Dedifferentiated amniotic fluid mesenchymal stem cell (primary cell): ENCODE measurements around the gene PRKCA.
"Not testable (repeated sequence)": the region's sequence is repeated elsewhere in the genome, so short reads cannot be mapped to it uniquely, and the experiment has no call there.

Source experiments
- DNase-seq: peaks from one replicate; pipeline ENCODE4 v3.0.0-alpha.2; 2016; ENCODE audit errors: extremely low spot score

Gene PRKCA

DNA sequence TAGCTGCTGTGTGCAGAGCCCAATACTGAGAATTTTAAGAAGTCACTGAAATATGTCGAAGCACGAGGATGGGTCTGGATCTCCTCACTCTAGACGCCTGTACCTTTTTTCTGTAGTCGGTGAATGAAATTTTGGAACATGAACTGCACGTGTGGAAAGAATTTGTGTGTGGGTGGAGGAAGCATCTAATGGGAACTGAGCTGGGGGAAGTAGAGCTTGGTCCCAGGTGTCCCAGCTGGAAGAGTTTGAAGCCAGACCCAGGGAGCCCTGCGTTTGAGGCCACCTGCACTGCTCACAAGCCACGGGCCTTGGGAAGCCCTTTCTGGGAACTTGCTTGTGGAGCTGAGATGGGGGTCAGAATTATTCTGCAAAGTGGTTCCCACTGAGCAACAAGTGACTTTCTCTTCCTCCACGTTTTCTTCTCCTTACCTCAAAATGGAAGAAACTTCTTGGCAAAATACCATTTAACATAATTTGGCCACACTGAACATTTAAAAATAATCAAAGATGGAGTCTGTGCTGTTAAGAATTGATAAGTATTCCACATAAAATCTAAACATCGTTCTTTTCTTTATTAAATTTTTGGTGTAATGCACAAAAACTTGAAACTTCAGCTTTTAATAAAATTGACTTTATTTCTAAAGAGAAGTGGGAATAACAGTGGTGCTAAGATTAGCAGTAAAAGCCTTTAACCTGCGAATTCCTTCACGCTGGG, 163.8 kb downstream of the PRKCA start:
- no peak for DNase-seq

DNA sequence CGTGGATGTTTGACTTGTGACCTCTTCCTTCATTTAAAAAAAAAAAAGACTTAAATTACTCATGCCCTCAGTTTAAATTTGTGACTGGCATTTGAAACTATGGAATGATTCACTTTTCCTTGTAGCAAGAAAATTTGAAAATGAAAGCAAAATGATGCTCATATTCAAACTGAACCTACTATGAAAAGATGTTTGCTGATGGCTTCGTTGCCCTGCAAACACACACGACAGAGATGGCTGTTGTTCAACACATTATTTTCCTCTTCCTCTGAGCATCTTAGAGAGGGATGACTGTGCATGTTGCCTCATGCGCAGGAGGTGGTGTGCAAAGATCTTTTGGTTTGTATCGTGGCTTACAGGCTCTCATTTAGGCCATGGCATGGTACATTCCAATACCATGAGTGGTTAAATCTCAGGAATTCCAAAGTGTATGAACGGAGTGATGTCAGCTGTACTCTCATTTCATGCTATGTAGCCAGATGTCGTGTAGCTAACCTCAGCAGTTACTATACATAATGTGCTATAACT, 164.5 kb downstream of the PRKCA start:
- peak; percentile 99 for DNase-seq

DNA sequence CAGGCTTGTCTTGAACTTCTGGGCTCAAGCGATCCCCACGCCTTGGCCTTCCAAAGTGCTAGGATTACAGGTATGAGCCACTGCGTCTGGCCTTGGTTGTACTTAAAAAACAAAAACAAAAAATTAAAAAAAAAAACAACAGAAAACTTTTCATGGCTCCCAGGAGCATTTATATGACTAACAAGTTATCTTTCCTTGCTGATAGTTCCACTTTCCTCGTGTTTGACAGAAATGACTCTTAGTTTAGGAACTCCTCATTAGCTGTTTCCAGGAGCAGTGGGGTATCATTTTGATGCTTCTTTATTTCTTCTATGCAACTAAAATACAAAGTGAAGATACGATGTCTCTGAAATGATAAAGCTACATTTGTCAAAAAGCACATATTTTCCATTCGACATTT, 165.4 kb downstream of the PRKCA start:
- no peak for DNase-seq

DNA sequence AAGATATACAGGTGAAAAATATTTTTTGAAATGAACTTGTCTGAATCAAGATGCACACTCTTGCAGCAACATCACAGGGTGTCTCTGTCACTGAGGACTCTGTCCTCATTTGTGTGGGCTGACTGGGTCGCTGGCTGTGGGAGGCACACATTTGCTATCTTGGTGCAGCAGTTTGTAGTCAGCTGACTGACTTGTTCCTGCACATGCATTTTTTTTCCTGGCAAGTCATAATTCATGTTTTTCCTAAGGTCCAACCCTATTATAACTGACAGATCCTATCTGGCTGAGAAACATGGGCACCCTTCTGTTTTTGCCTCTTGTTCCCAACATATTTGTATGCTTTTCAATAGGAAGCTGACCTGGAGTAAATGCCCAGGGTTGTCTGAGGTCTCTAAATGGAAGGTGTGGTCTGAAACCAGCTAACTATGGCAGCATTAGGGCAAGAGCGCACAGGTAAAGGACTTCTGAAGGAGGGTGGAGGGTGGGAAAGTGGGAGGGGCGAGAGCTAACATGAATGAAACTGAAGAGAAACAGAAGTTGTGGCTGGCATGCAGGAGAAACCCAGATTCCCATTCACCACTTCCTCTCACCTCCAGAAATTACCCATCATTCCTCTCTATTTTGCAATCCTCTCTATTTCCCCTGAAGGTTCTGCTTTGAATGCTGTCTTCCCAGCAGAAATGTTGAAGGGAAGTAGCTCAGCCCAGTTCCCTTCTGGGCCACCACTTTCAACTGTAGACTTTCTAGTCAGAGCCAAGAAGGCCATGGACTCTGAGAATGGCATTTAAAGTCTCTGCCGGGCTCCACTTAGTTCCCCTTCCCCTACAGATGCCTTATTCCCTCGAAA, 166.1 kb downstream of the PRKCA start:
- DNase-seq, result no peak

DNA sequence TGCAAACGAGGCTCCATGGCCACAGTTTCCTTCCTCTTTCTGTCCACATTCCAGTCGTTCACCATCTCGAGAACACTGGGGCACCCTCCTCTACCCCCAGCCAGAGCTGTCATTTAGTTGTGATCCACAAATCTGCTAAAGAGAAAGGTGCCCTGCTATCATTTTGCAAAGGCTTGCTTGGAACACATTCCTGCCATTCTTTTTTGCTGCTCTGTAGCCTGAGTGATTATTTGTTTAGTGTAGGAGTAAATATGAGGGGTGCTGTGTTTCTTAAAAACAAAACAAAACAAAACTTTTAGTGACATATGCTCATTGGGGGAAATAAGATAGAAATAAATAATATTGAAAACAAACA, 166.7 kb downstream of the PRKCA start:
- no peak for DNase-seq

DNA sequence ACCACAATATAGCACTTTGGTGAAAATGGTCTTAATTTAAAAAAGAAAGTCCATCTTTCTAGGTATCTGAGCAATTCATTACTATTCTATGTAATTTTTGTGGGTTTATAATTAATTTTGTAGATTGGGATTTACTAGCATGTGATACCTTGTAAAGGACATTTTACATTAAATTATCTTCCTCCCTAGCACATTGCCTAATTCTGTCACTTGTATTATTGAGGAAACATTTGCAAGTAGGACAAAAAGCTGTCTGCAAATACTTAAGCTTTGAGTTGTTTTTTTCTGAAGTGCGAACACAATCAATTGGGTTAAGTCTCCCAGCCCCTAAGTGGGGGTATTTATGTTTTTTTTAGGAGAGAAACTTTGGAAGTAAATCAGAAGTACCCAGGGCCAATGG, 167.0 kb downstream of the PRKCA start:
- DNase-seq, result no peak

DNA sequence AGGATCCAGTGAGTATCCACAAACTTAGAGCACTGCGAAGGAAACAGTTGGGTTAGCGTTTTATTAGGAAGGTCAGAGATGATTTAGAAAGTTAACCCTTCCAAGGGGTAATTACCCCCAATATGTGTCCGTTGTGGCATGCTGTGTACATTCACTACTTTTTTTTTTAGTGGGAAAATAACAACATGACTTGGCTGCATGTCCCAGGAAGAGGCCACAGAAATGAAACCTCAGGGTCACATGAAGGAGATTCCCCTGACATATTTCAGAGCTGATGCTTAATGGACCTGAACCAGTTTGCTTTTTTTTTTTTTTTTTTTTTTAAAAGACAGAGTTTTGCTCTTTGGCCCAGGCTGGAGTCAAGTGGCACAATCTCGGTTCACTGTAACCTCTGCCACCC, 167.5 kb downstream of the PRKCA start:
- DNase-seq, result no peak

DNA sequence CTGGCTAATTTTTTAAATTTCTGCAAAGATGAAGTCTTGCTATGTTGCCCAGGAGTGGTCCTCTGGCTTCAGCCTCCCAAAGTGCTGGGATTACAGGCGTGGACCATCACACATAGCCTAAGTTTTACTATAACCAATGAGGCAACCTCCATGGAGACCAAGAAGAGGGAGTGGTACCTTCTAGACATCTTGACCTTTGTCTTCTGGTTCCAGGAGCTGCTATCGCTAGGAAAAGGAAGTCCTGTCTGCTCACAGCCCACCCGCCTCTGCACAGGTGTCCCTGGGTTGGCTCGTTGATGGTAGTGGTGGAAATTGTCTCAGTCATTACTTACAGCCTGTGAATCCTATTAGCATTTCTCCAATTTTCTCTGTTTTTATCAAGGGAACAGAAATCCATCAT, 169.7 kb downstream of the PRKCA start:
- no peak for DNase-seq

DNA sequence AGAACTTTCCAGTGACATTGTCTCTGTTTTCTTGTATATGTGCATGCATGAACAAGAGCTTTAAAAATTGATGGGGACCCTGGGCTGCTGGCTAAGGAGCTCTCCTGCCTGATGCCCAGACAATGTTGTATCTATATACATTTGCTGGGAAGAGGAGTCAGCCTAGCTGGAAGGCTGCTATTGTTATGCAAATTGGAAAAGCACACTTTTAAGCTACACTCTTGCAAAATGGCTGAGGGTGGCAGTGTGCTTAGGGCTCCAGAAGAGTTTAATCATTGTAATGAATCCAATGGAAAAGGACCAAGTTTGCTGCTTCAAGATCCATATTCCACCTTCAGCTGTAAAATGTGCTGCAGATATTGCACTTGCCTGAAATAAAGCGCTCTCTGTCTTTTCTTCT, 171.8 kb downstream of the PRKCA start:
- no peak for DNase-seq

DNA sequence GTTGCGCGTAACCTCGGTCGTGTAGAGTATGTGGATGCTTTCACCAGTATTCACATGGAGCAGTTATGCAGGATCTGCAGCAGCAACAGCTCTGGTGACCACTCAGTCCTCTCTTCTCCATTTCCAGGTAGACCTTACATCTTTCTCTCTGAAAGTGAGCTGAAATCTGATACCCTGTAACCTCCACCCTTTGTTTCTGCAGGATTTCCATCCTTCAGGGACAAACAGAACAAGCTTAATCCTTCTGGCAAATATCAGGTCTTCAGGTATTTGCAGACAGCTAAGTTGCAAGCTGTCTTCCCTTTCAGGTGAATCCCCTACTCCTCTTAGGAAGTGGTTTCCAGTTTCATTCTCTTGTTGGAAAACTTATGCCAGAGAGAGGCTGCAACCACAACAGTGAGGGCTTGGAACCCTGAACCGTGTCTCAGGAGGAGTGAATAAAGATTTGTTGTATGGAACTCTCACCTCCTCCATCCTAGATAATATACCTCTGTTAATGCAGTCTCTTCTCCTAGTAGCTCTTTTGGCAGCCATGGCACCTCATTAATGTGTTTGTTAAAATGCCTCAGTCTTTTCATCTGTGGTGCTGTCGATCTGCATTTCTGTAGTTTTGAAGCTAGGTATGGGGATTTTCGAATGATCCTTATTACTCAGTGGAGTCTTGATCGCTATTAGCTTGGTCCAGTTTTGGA, 172.5 kb downstream of the PRKCA start:
- no peak for DNase-seq

DNA sequence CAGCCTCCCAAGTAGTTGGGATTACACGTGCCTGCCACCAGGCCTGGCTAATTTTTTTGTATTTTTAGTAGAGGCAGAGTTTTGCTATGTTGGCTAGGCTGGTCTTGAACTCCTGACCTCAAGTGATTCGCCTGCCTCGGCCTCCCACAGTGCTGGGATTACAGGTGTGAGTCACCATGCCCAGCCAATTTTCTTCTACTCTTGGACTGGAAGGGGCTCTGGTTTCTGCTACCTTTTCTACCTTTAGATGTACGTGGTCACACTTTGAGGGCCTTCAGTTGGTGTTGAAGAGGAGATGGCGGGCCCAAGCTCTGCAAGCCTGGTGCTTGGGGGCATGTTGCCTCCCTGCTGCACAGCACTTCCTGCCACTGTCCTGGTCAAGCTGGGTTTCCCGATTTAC, 173.6 kb downstream of the PRKCA start:
- no peak for DNase-seq

DNA sequence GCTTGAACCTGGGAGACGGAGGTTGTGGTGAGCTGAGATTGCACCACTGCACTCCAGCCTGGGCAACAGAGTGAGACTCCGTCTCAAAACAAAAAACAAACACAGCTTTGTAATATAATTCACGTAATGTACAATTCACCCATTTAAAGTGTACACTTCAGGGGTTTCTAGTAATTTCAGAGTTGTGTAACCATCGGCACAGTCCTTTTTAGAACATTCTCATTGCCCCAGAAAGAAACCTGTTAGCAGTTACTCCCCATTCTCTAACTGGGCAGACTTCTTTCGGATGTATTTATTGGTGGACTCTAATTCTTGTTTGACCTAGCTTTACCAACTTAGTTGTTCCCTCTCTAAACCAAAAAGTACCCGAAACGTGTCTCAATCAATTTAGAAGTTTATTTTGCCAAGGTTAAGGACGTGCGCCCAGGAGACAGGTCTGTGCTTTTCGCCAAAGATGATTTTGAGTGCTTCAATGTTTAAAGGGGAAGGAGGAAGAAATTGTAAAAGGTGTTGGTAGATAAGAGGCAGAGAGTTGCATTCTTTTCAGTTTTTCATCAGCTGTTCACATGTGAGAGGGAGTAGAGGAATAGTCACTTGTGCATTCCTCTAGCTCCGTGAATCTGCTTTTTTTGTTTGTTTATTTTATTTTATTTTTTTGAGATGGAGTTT, 175.3 kb downstream of the PRKCA start:
- DNase-seq, result no peak

DNA sequence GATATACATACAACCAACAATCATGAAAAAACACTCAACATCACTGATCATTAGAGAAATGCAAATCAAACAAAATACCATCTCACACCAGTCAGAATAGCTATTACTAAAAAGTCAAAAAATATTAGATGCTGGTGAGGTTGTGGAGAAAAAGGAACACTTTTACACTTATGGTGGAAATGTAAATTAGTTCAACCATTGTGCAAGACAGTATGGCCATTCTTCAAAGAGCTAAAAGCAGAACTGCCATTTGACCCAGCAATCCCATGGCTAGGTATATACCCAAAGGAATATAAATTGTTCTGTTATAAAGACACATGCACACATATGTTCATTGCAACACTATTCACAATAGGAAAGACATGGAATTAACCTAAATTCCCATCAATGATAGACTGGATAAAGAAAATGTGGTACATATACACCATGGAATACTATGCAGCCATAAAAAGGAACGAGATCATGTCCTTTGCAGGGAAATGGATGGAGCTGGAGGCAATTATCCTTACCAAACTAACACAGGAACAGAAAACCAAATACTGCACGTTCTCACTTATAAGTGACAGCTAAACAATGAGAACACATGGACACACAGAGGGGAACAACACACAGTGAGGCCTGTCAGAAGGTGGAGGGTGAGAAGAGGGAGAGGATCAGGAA, 176.9 kb downstream of the PRKCA start:
- DNase-seq, result not testable (repeated sequence)

DNA sequence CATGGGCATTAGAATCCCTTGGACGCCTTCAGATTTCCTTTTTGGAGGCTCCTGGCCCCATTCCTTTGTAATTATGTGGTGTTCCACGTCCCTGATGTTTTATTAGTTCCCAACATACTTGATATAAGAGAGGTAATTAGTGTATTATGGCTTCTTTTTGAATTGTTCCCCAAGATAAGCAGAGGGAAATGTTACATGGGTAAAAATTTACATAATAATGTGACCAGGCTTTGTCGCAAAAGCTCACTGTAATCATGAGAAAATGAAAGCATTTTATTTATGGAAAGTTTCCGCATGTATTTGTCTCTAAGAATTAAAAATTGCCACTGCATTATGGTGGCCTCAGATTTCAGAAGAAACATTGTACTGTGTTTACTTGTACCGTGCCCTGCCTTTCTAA, 177.8 kb downstream of the PRKCA start:
- DNase-seq, result no peak

DNA sequence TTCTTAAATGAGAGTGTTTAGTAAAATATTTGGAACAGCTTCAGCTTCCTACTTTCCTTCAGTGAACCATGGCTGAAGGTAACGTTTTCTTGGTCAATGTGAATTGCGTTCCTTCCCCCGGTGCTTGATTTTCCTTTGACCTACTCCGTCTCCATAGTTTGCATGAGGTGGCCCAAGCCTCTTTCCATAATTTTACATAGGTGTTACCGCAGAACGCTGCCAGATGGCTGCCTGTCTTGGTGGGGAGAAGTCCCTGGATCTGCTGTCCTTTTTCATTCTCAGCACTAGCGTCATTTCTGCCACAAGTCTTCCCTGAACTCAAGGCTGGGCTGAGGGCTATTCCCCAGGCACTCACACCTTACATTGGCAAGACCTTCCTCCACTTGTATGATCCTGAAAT, 178.4 kb downstream of the PRKCA start:
- DNase-seq, result no peak

DNA sequence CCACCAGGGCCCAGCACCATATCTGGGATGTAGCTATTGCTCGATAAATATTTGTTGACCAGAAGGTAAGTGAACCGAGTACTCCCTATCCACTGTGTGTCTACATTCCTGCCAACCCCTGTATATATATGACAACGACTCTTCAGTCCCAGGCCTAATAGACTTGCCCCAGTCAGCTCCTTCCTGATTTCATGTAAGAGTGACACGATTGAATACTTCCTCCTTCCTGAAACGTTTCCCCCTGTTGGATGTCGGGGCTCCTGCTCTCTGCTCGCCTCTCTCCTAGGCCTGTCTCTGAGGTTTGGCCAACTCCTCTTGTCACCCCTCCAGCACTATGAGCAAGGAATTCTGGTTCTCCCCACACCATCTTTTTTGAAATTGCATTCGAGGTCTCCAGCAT, 178.9 kb downstream of the PRKCA start:
- no peak for DNase-seq

DNA sequence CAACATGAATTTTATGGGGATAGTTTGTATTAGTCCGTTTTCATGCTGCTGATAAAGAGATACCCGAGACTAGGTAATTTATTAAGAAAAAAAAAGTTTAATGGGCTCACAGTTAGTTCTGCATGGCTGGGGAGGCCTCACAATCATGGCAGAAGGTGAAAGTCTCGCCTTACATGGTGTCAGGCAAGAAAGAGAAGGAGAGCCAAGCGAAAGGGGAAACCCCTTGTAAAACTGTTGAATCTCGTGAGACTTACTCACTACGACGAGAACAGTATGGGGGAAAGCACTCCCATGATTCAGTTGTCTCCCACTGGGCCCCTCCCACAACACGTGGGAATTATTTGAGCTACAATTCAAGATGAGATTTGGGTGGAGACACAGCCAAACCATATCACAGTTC, 181.5 kb downstream of the PRKCA start:
- DNase-seq, result no peak

DNA sequence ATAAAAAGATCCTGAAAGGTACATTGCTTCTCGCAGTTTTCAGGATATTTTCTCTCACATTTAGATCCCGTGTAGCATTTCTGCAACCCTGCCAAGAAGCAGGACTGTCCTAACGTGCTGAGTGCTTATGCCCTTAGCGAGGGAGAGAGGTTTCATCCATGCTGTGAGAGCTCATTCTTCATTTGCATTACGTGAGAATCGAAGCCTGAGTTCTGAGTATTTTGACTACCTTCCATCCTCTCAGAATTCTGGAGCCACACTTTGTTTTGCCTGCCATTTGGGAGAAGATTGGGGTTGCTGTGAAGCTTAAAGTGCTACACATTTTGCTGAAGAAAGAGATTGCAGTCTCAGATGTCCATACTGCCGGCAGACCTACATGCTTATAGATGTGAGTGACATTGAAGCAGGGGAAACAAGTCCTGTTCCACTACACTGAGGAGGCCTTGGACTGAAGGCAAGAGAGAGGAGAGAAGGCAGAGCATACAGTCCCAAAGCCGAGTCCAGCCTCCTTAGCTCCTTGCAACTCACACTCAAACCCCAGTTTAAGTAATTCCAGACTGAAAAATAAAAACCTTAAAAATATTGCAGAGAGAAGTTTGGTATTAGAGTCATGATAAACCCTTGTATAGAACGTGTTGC, 183.0 kb downstream of the PRKCA start:
- DNase-seq, result no peak

DNA sequence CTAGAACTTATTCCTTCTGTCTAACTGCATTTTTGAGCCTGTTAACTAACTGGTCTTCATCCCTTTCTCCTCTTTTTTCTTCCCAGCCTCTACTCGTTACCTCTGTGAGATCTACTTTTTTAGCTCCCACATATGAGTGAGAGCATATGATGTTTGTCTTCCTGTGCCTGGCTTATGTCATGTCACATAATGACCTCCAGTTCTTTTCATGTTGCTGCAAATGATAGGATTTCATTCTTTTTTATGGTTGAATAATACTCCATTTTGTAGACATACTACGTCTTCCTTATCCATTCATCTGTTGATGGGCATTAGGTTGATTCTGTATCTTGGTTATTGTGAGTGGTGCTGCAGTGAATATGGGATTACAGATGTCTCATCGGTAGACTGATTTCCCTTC, 184.7 kb downstream of the PRKCA start:
- no peak for DNase-seq

DNA sequence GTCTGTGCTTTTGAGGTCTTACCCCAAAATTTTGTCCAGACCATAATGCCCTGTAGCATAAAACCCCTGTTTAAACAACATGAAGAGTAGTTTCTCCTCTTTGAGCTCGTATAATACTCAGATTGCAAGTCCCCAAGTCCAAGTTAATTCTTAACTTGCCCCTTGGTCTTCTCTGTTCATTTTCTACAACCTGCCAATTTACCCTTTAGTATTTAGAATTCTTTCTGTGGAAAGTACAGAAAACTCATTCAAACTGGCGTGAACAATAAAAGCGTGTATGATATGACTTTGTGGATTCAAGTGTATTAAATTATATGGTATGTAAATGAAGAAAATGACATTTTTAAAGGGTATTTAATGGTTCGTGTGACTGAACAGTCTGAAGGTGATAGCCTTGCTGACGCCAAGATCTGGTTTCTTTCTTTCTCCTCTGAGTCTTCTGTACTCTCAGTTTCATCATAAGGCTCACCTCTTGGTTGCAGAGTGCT, 185.6 kb downstream of the PRKCA start:
- no peak for DNase-seq

DNA sequence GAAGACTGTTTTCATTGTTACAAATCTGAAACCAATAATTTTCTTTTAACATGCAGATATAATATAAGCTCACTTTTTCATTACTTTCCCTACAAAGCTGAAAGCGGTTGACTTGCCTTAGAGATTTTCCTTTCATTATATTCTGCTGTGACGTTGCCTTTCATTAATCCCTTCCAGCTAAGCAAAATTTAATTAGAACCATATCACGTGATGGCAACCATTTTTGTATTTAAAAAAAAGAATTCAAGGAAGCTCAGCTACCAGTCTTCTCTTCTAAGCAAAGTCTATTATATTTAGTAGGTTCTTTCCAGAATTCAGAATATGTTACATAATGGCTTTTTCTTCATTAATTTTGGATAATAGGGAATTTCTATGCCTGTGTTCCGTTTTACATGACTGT, 186.5 kb downstream of the PRKCA start:
- no peak for DNase-seq
